ENCODE measurements around the gene EFNA3. TPM values are rescaled to one million over a fixed set of nuclear protein-coding genes. Genes with fewer than 3 reads are reported as not detected.

The EFNA3 gene
- total RNA-seq, 2 experiments from 2014 or later = 1.9 to 2.8 TPM

- no peaks in the 10 kb centered on the region for H3K9me3 Mint-ChIP-seq (ENCODE audit: low read depth)
- DNase-seq (peak; percentile 95), ATAC-seq (peak; percentile 85)
- H3K4me1 Mint-ChIP-seq = peaks cover 32% of the 10 kb centered on the region
- H3K27ac Mint-ChIP-seq = peak overlapping the region; percentile 94
- H3K36me3 Mint-ChIP-seq = no peaks in the 10 kb centered on the region
- peaks cover 33% of the 10 kb centered on the region for H3K27me3 Mint-ChIP-seq
- peak overlapping the region; percentile 92 for H3K4me3 Mint-ChIP-seq
- CTCF ChIA-PET = interaction anchor here (0.7 to 5.5 kb wide), 50 partner anchors 9 to 700 kb away, joined by 3 to 319 read pairs (median 6); partner anchors contain the start of genes ADAM15, DCST1, DCST2 and DPM3
Observed at GRCh38 chr1:155084722-155085503, 6.3 kb downstream of the EFNA3 start.

- Mint-ChIP-seq H3K27ac (peak overlapping the region; percentile 94), H3K4me3 (peak overlapping the region; percentile 92), H3K4me1 (peaks cover 31% of the 10 kb centered on the region), H3K36me3 (no peaks in the 10 kb centered on the region), H3K27me3 (peaks cover 32% of the 10 kb centered on the region), H3K9me3 (ENCODE audit: low read depth) (no peaks in the 10 kb centered on the region)
- CTCF ChIA-PET = interaction anchor here (0.7 to 5.5 kb wide), 46 partner anchors 10 to 701 kb away, joined by 3 to 319 read pairs (median 6); partner anchors contain the start of genes ADAM15, DCST1, DCST2 and DPM3
- ATAC-seq (peak; percentile 35), DNase-seq (peak; percentile 85)
Observed at GRCh38 chr1:155085504-155086127, 7.0 kb downstream of the EFNA3 start.

GRCh38 chr1:155086128-155086741 lies 7.6 kb downstream of the EFNA3 start:
- peak; percentile 89 for DNase-seq
- CTCF ChIA-PET = interaction anchor here (1.0 to 5.5 kb wide), 21 partner anchors 9 to 526 kb away, joined by 3 to 319 read pairs (median 11); partner anchors contain the start of genes ADAM15, DPM3, EFNA1 and EFNA4
- Mint-ChIP-seq H3K27ac (peak overlapping the region; percentile 43), H3K4me1 (peaks cover 29% of the 10 kb centered on the region), H3K27me3 (peaks cover 29% of the 10 kb centered on the region), H3K9me3 (ENCODE audit: low read depth) (no peaks in the 10 kb centered on the region), H3K4me3 (peak overlapping the region; percentile 92), H3K36me3 (no peaks in the 10 kb centered on the region)
- peak; percentile 18 for ATAC-seq

GRCh38 chr1:155086856-155087535 lies 8.4 kb downstream of the EFNA3 start:
- H3K36me3 Mint-ChIP-seq = no peaks in the 10 kb centered on the region
- H3K27ac Mint-ChIP-seq = no peak overlapping the region
- CTCF ChIA-PET = interaction anchor here (1.0 to 5.5 kb wide), 12 partner anchors 9 to 107 kb away, joined by 3 to 319 read pairs (median 14); partner anchors contain the start of genes ADAM15, EFNA1, EFNA4 and KRTCAP2
- DNase-seq = no peak
- H3K27me3 Mint-ChIP-seq = peaks cover 23% of the 10 kb centered on the region
- H3K4me1 Mint-ChIP-seq = peaks cover 28% of the 10 kb centered on the region
- no peak overlapping the region for H3K4me3 Mint-ChIP-seq
- no peak for ATAC-seq
- H3K9me3 Mint-ChIP-seq (ENCODE audit: low read depth) = no peaks in the 10 kb centered on the region

GRCh38 chr1:155091071-155092051 lies 12.7 kb downstream of the EFNA3 start:
- H3K36me3 Mint-ChIP-seq = no peaks in the 10 kb centered on the region
- no peak overlapping the region for H3K27ac Mint-ChIP-seq
- H3K4me1 Mint-ChIP-seq = peaks cover 6% of the 10 kb centered on the region

GRCh38 chr1:155092131-155092530 lies 13.5 kb downstream of the EFNA3 start:
- Mint-ChIP-seq H3K27ac (no peak overlapping the region), H3K36me3 (no peaks in the 10 kb centered on the region), H3K4me1 (peaks cover 6% of the 10 kb centered on the region), H3K9me3 (ENCODE audit: low read depth) (no peaks in the 10 kb centered on the region), H3K27me3 (peaks cover 20% of the 10 kb centered on the region), H3K4me3 (no peak overlapping the region)
- CTCF ChIA-PET = interaction anchor here (0.6 to 6.8 kb wide), 34 partner anchors 7 to 748 kb away, joined by 3 to 295 read pairs (median 5); partner anchors contain the start of genes ADAM15, EFNA3, EFNA4 and KRTCAP2
- ATAC-seq (no peak), DNase-seq (no peak)

More at GRCh38 chr1:155091071-155092051, 12.7 kb downstream of the EFNA3 start:
- Mint-ChIP-seq H3K27me3 (peaks cover 19% of the 10 kb centered on the region), H3K4me3 (no peak overlapping the region), H3K9me3 (ENCODE audit: low read depth) (no peaks in the 10 kb centered on the region)
- CTCF ChIA-PET = interaction anchor here (0.6 to 6.8 kb wide), 48 partner anchors 8 to 749 kb away, joined by 3 to 295 read pairs (median 5); partner anchors contain the start of genes ADAM15, DPM3, EFNA3 and EFNA4
- ATAC-seq = peak; percentile 80
- DNase-seq = peak; percentile 84

GRCh38 chr1:155092641-155093040 lies 14.0 kb downstream of the EFNA3 start:
- ATAC-seq = no peak
- CTCF ChIA-PET = interaction anchor here (1.8 to 6.8 kb wide), 4 partner anchors 22 to 77 kb away, joined by 11 to 295 read pairs (median 22); partner anchors contain the start of genes EFNA4, KRTCAP2, SLC50A1 and TRIM46
- Mint-ChIP-seq H3K4me1 (peaks cover 6% of the 10 kb centered on the region), H3K9me3 (ENCODE audit: low read depth) (no peaks in the 10 kb centered on the region), H3K36me3 (no peaks in the 10 kb centered on the region), H3K4me3 (no peak overlapping the region), H3K27me3 (peaks cover 20% of the 10 kb centered on the region), H3K27ac (no peak overlapping the region)
- no peak for DNase-seq

GRCh38 chr1:155093911-155094621 lies 15.4 kb downstream of the EFNA3 start:
- CTCF ChIA-PET = interaction anchor here (6.8 kb wide), 2 partner anchors 74 to 76 kb away, joined by 63 to 295 read pairs; partner anchors contain the start of genes KRTCAP2 and TRIM46
- H3K27ac Mint-ChIP-seq = no peak overlapping the region

GRCh38 chr1:155094622-155094948 lies 15.9 kb downstream of the EFNA3 start:
- CTCF ChIA-PET = interaction anchor here (1.7 to 6.8 kb wide), 2 partner anchors 9 to 73 kb away, joined by 11 to 63 read pairs; no protein-coding TSS in a partner anchor
- no peak for DNase-seq
- peaks cover 20% of the 10 kb centered on the region for H3K27me3 Mint-ChIP-seq

More at GRCh38 chr1:155093911-155094621, 15.4 kb downstream of the EFNA3 start:
- no peak overlapping the region for H3K4me3 Mint-ChIP-seq
- DNase-seq (no peak), ATAC-seq (no peak)
- H3K27me3 Mint-ChIP-seq = peaks cover 20% of the 10 kb centered on the region
- H3K9me3 Mint-ChIP-seq (ENCODE audit: low read depth) = no peaks in the 10 kb centered on the region
- peaks cover 6% of the 10 kb centered on the region for H3K4me1 Mint-ChIP-seq
- H3K36me3 Mint-ChIP-seq = no peaks in the 10 kb centered on the region

GRCh38 chr1:155099331-155099730 lies 20.7 kb downstream of the EFNA3 start:
- ATAC-seq (no peak), DNase-seq (no peak)
- peaks cover 20% of the 10 kb centered on the region for H3K27me3 Mint-ChIP-seq
- no peaks in the 10 kb centered on the region for H3K4me1 Mint-ChIP-seq
- no peak overlapping the region for H3K27ac Mint-ChIP-seq
- H3K9me3 Mint-ChIP-seq (ENCODE audit: low read depth) = no peaks in the 10 kb centered on the region
- CTCF ChIA-PET = interaction anchor here (0.6 to 6.8 kb wide), 4 partner anchors 8 to 74 kb away, joined by 3 to 63 read pairs (median 4); partner anchors contain the start of gene KRTCAP2
- H3K4me3 Mint-ChIP-seq = no peak overlapping the region
- no peaks in the 10 kb centered on the region for H3K36me3 Mint-ChIP-seq

More at GRCh38 chr1:155094622-155094948, 15.9 kb downstream of the EFNA3 start:
- H3K36me3 Mint-ChIP-seq = no peaks in the 10 kb centered on the region
- ATAC-seq = no peak
- no peak overlapping the region for H3K27ac Mint-ChIP-seq
- peaks cover 6% of the 10 kb centered on the region for H3K4me1 Mint-ChIP-seq
- no peak overlapping the region for H3K4me3 Mint-ChIP-seq
- H3K9me3 Mint-ChIP-seq (ENCODE audit: low read depth) = no peaks in the 10 kb centered on the region

- no peaks in the 10 kb centered on the region for H3K4me1 Mint-ChIP-seq
- H3K27me3 Mint-ChIP-seq = peaks cover 12% of the 10 kb centered on the region
- CTCF ChIA-PET = interaction anchor here (1.0 to 2.2 kb wide), 2 partner anchors 12 to 64 kb away, joined by 3 to 4 read pairs; no protein-coding TSS in a partner anchor
- H3K27ac Mint-ChIP-seq = no peak overlapping the region
- DNase-seq (no peak), ATAC-seq (no peak)
- H3K9me3 Mint-ChIP-seq (ENCODE audit: low read depth) = no peaks in the 10 kb centered on the region
- H3K4me3 Mint-ChIP-seq = no peak overlapping the region
- no peaks in the 10 kb centered on the region for H3K36me3 Mint-ChIP-seq
Observed at GRCh38 chr1:155103325-155103724, 24.7 kb downstream of the EFNA3 start.
